GM19025 (cell line): ENCODE results near the gene SHKBP1.

Source experiments
- ATAC-seq: cut with Tn5 transposase; IDR thresholded peaks from one replicate; pipeline ENCODE4 v1.9.1; 2021; ENCODE audit warnings: mild to moderate bottlenecking, low read depth, moderate library complexity; ENCODE audit not compliant: unreplicated experiment

The SHKBP1 gene

GRCh38 chr19:40629346-40629745 is 52.7 kb downstream of the SHKBP1 start:
- ATAC-seq: no peak

- ATAC-seq: no peak
These were observed 54.0 kb downstream of the SHKBP1 start for GRCh38 chr19:40630571-40631160.

GRCh38 chr19:40632311-40633036 is 55.8 kb downstream of the SHKBP1 start:
- ATAC-seq: no peak

GRCh38 chr19:40633207-40633606 is 56.5 kb downstream of the SHKBP1 start:
- ATAC-seq: no peak

- no peak for ATAC-seq
These were observed 61.7 kb downstream of the SHKBP1 start for GRCh38 chr19:40638327-40638726.

- ATAC-seq: no peak
These were observed 62.9 kb downstream of the SHKBP1 start for GRCh38 chr19:40639638-40639982.

- no peak for ATAC-seq
These were observed 64.1 kb downstream of the SHKBP1 start for GRCh38 chr19:40640744-40641143.
